ENCODE results near the gene PRXL2C. TPM values are rescaled to one million over a fixed set of nuclear protein-coding genes. Genes with fewer than 3 reads are reported as not detected.

Gene PRXL2C
- polyA plus RNA-seq, 2 of the 4 experiments (the other 2 are of a cell fraction) = 7.9 to 11.4 TPM

GRCh38 chr9:96660692-96661248 lies 5.7 kb upstream of the PRXL2C start:
- POLR2A ChIA-PET = no interaction called here
- H3K4me3 ChIP-seq = no peak overlapping the region
- no peak overlapping the region for H3K27ac ChIP-seq
- no peak for FAIRE-seq
- no peak for TF ChIP-seq FOXS1 (CRISPR knock-in tag; IDR thresholded peaks at IDR 0.05)
- no peak for TF ChIP-seq ZC3H11A (IDR thresholded peaks at IDR 0.05)
- TF ChIP-seq MYC (IDR thresholded peaks at IDR 0.05; ENCODE audit: borderline replicate concordance, low read length) = no peak
- no peak for DNase-seq (ENCODE audit: low read depth in 1 of 2, low spot score in 1 of 2)
- no peak overlapping the region for H3K4me2 ChIP-seq
- ATAC-seq = no peak
- CTCF ChIA-PET = interaction anchor here (0.8 to 1.3 kb wide), 2 partner anchors 9 to 24 kb away, joined by 3 to 4 read pairs; no protein-coding TSS in a partner anchor
- WGBS (ENCODE audit: missing lambda C conversion rate) = 83% methylated on average over 7 of the region's 7 CpGs
- no peaks in the 10 kb centered on the region for H3K9me3 ChIP-seq
- H3K4me1 ChIP-seq = peaks cover 2% of the 10 kb centered on the region; the same call in 1 of the 3 replicates

- DNase-seq (ENCODE audit: low read depth in 1 of 2, low spot score in 1 of 2) (peak; percentile 71 to 88), FAIRE-seq (no peak)
- 2% methylated on average over 15 of the region's 74 CpGs for WGBS (ENCODE audit: missing lambda C conversion rate)
Observed at GRCh38 chr9:96654450-96655197, 493 bp downstream of the PRXL2C start.

GRCh38 chr9:96651626-96652025 lies 3.5 kb downstream of the PRXL2C start:
- Histone ChIP-seq H3K4me3 (no peak overlapping the region), H3K9me3 (no peaks in the 10 kb centered on the region), H3K4me2 (no peak overlapping the region), H3K27ac (no peak overlapping the region), H3K4me1 (peaks cover 7% of the 10 kb centered on the region; the same call in 1 of the 3 replicates)
- TF ChIP-seq E2F6 (IDR thresholded peaks at IDR 0.05; ENCODE audit: borderline replicate concordance, low read depth) = no peak
- peak; percentile 54 for TF ChIP-seq SMC3 (IDR thresholded peaks at IDR 0.05)
- peak; percentile 61 for TF ChIP-seq CTCF (IDR thresholded peaks at IDR 0.05)
- TF ChIP-seq RAD21 (conservative IDR thresholded peaks at IDR 0.05 in 1 of 2, IDR thresholded peaks at IDR 0.05 in 1 of 2) = peak; percentile 74 to 78
- TF ChIP-seq HOXA7 (CRISPR knock-in tag; IDR thresholded peaks at IDR 0.05) = no peak
- no peak for TF ChIP-seq RNF2 (IDR thresholded peaks at IDR 0.05; ENCODE audit: borderline replicate concordance, low read depth)
- ChIA-PET POLR2A (no interaction called here), CTCF (interaction anchor here (0.6 to 1.5 kb wide), 5 partner anchors 9 to 326 kb away, joined by 3 to 5 read pairs (median 3); partner anchors contain the start of gene CDC14B)
- ATAC-seq (no peak), DNase-seq (ENCODE audit: low read depth in 1 of 2, low spot score in 1 of 2) (peak; percentile 39 to 47), FAIRE-seq (no peak)

More at GRCh38 chr9:96654450-96655197, 493 bp downstream of the PRXL2C start:
- H3K27ac ChIP-seq = peak overlapping the region; percentile 83 to 93
- TF ChIP-seq MAX (IDR thresholded peaks at IDR 0.05) (peak; percentile 45; the same call in 1 of the 2 replicates), RAD21 (conservative IDR thresholded peaks at IDR 0.05 in 1 of 2, IDR thresholded peaks at IDR 0.05 in 1 of 2) (peak in 1 of 2 experiments; percentile 29; a peak in 1 of 5 replicates), FOXS1 (CRISPR knock-in tag; IDR thresholded peaks at IDR 0.05) (no peak), HES2 (IDR thresholded peaks at IDR 0.05) (no peak), CTCF (IDR thresholded peaks at IDR 0.05) (peak; percentile 30; the same call in 2 of the 3 replicates), ESRRA (IDR thresholded peaks at IDR 0.05; ENCODE audit: borderline replicate concordance, low read length) (no peak), SMC3 (IDR thresholded peaks at IDR 0.05) (peak; percentile 30; the same call in 1 of the 3 replicates), POLR2A (IDR thresholded peaks at IDR 0.05; ENCODE audit: low read length) (peak; percentile 14; the same call in 1 of the 2 replicates), SREBF2 (IDR thresholded peaks at IDR 0.05) (no peak), JUN (IDR thresholded peaks at IDR 0.05) (peak; percentile 22 to 64; a peak in 1 of 5 replicates), PHF8 (IDR thresholded peaks at IDR 0.05; ENCODE audit: borderline replicate concordance, low read depth) (peak; percentile 33; the same call in 1 of the 2 replicates), BHLHE40 (IDR thresholded peaks at IDR 0.05; ENCODE audit: low read depth, low read length) (no peak), CHD2 (IDR thresholded peaks at IDR 0.05; ENCODE audit: low read length, partially characterized antibody) (no peak)
- H3K4me1 ChIP-seq = peaks cover 7% of the 10 kb centered on the region; the same call in 1 of the 3 replicates
- ATAC-seq = peak; percentile 83 to 89
- peak overlapping the region; percentile 64 for H3K4me3 ChIP-seq
- ChIA-PET POLR2A (interaction anchor here (0.5 to 1.1 kb wide), 2 partner anchors 327 to 1807 kb away, joined by 3 to 4 read pairs; no protein-coding TSS in a partner anchor), CTCF (interaction anchor here (0.9 to 1.4 kb wide), 3 partner anchors 14 to 228 kb away, joined by 3 to 4 read pairs (median 3); no protein-coding TSS in a partner anchor)
- no peaks in the 10 kb centered on the region for H3K9me3 ChIP-seq
- peak overlapping the region; percentile 78 for H3K4me2 ChIP-seq
